HG02678 (cell line): ENCODE data around the gene CBR4.
"Not testable (repeated sequence)": the region's sequence is repeated elsewhere in the genome, so short reads cannot be mapped to it uniquely, and the experiment has no call there.

Experiments used
- ATAC-seq: cut with Tn5 transposase; IDR thresholded peaks from one replicate; pipeline ENCODE4 v1.9.1; 2021; ENCODE audit warnings: mild to moderate bottlenecking, moderate library complexity; ENCODE audit not compliant: unreplicated experiment

The CBR4 gene

GRCh38 chr4:168995537-168996295 is 14.3 kb downstream of the CBR4 start:
- ATAC-seq = no peak

GRCh38 chr4:168994958-168995357 is 15.1 kb downstream of the CBR4 start:
- ATAC-seq = no peak

- ATAC-seq = no peak
Measured at GRCh38 chr4:168993714-168994510, 16.1 kb downstream of the CBR4 start.

- not testable (repeated sequence) for ATAC-seq
Measured at GRCh38 chr4:168992952-168993482, 17.0 kb downstream of the CBR4 start.

GRCh38 chr4:168981942-168982341 is 28.1 kb downstream of the CBR4 start:
- no peak for ATAC-seq

GRCh38 chr4:168981460-168981859 is 28.6 kb downstream of the CBR4 start:
- ATAC-seq = no peak

GRCh38 chr4:168979338-168979737 is 30.7 kb downstream of the CBR4 start:
- no peak for ATAC-seq

GRCh38 chr4:168978001-168978700 is 31.9 kb downstream of the CBR4 start:
- no peak for ATAC-seq

GRCh38 chr4:168972596-168972995 is 37.5 kb downstream of the CBR4 start:
- no peak for ATAC-seq

GRCh38 chr4:168960716-168961115 is 49.3 kb downstream of the CBR4 start:
- ATAC-seq = no peak

GRCh38 chr4:168955674-168956073 is 54.4 kb downstream of the CBR4 start:
- ATAC-seq = no peak

- not testable (repeated sequence) for ATAC-seq
Measured at GRCh38 chr4:168952821-168953246, 57.2 kb downstream of the CBR4 start.

- ATAC-seq = no peak
Measured at GRCh38 chr4:168945291-168945690, 64.8 kb downstream of the CBR4 start.

- ATAC-seq = no peak
Measured at GRCh38 chr4:168942985-168943384, 67.1 kb downstream of the CBR4 start.
